GM12801 (cell line): Measurements from ENCODE around the gene MINDY4.

Experiments
- CTCF ChIP-seq: IDR thresholded peaks from one replicate; pipeline ENCODE4 v1.5.1; 2011; ENCODE audit warnings: control low read depth; ENCODE audit not compliant: insufficient read length; ENCODE audit errors: extremely low read depth

MINDY4 gene

DNA sequence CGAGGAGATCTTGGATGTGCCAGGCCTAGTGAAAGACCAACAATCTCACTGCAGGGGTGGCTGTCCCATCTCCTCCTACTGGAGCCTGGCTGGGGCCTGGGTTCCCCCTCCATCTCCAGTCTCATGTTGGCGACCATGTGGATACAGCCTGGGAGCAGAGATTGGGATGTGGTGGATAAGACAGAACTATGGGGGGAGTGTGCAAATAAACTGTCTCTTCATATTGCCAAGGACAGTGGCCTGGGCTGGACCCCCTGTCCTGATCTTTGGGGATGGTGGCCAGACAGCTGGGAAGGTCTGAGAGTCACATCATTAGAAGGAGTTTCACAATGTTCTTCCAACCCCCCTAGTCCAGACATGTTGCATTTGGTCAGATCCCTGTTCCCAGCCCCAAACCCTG, 5.8 kb upstream of the MINDY4 start:
- TF ChIP-seq CTCF: no peak

- no peak for TF ChIP-seq CTCF
Observed at GRCh38 chr7:30770845-30771173, 408 bp upstream of the MINDY4 start.

- no peak for TF ChIP-seq CTCF
Observed at GRCh38 chr7:30771880-30772425, 736 bp downstream of the MINDY4 start.

GRCh38 chr7:30772984-30773383, 1.8 kb downstream of the MINDY4 start:
- no peak for TF ChIP-seq CTCF

DNA sequence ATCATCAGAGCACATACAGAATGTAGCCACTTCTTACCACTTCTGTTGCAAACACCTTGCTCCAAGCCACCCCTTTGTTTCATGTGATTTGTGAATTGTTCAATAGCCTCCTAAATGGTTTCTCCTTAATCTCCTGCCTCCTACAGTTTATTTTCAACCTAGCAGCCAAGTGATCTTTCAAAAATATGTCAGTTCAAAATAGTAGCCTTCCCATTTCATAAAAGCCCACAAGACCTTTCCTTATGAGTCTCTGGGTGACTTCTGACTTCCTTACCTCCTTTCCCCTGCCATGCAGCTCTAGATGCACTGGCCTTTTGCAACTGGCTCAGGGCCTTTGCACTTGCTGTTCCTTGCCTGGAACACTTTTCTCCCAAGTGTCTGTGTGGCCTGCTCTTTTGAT, 4.8 kb downstream of the MINDY4 start:
- no peak for TF ChIP-seq CTCF

DNA sequence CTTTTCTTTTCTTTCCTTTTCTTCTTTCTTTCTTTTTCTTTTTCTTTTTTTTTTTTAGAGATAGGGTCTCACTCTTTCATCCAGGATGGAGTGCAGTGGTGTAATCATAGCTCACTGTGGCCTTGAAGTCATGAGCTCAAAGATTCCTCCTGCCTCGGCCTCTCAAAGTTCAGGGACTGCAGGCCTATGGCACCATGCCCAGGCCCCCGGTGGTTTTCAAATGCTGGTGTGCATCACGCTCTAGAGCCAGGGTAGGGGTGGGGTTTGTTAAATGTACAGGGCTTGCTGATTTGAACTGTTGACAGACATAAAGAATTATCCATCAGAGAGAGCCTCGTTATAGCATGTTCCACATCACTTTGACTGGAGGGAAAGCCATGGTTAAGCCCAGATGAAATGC, 5.8 kb downstream of the MINDY4 start:
- TF ChIP-seq CTCF: no peak

DNA sequence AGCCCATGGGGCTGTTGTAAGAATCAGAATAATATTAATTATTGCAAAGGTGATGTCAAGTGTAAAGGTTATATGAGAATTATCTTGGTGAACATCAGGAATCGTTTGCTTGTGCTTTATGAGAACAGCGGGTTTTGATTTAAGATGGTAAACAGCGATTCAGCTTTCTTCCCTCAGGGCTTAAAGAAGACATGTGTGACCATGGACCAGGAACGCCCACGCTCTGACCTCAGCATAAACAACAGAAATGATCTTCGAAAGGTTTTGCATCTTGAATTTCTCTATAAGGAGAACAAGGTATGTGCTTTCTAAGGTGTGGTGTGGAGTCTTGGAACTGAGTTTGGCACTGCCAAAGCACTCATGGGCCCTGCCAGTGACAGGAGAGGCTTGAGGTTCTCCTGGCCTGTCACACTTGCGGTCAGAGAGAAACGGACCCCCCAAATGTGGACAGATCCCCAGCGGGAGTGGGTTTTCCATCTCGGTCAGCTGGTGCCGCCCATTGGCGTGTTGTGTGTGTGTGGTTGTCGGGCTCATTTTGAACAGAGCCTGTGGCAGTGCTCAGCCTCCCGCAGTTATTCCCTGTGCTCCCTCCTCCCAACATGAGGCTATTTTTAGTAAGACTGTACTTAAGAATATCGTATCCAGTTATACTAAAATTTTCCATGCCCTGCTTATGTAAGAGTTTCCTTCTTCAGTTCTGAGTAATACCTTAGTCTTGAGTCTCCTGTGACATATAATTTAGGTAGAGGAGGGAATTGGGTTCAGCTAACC, 7.2 kb downstream of the MINDY4 start:
- TF ChIP-seq CTCF: no peak
